NK-92 (cell line): ENCODE results near the gene EFCAB12.
"Not testable (repeated sequence)": the region's sequence is repeated elsewhere in the genome, so short reads cannot be mapped to it uniquely, and the experiment has no call there.

Experiments
- DNase-seq: peaks from one replicate; lab custom pipeline; 2025; ENCODE audit not compliant: unreplicated experiment; lab: John Stamatoyannopoulos, UW

The EFCAB12 gene

GRCh38 chr3:129371041-129371826, 57.2 kb downstream of the EFCAB12 start:
- DNase-seq: no peak

DNA sequence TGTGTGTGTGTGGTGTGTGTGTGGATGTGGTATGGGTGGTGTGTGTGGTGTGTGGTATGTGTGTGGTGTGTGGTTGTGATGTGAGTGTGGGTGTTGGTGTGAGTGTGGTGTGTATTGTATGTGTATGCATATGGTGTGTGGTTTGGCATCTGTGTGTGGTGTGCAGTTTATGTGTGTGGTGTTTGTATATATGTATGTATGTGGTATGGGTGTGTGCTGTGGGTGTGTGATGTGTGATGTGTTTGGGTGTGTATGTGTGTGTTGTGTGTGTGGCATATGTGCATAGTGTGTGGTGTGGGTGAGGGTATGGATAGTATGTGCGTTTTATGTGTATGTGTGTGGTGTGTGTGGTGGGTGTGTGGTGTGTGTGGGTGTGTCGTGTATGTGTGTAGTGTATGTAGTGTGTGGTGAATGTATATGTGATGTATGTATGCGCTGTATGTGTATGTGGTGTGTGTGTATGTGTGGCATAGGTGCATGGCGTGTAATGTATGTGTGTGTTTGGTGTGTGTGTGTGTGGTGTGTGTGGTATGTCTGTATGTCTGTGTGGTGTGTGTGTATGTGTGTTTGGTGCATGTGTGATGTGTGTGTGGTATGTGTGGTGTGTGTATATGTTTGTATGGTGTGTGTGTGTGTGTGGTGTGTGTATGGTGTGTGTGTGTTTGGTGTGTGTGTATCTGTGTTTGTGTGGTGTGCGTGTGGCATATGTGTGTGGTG, 58.0 kb downstream of the EFCAB12 start:
- no peak for DNase-seq

DNA sequence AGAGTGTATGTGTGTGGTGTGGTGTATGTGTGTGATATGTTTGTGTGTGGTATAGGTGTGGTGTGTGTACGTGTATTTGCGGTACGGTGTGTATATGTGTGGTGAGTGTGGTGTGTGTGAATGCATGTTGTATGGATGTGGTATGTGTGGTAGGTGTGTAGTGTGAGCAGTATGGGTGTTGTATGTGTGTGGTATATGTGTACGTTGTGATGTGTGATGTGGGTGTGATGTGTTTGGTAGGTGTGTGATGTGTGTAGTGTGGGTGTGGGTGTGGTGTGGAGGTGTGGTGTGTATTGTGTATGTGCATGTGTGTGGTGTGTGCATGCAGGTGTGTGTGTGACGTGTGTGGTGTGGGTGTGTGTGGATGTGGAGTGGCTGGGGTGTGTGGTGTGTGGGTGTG, 58.7 kb downstream of the EFCAB12 start:
- no peak for DNase-seq

DNA sequence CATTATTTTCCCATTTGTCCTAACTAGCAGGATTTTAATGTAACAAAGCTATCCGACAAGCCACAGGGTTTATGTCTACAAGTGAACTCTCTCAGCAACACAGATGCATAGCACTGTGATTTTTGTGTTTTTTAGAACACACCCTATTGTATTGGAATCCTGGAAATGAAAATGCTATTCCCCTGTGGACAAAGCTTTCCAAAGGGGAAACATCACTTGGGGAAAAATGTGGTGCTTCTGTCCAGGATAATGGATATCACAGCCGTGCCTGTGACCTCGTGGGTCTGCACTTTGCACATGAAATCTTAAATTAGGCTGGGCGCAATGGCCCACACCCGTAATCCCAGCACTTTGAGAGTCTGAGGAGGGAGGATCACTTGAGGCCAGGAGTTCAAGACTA, 60.6 kb downstream of the EFCAB12 start:
- no peak for DNase-seq

GRCh38 chr3:129366312-129366831, 62.1 kb downstream of the EFCAB12 start:
- DNase-seq: no peak

DNA sequence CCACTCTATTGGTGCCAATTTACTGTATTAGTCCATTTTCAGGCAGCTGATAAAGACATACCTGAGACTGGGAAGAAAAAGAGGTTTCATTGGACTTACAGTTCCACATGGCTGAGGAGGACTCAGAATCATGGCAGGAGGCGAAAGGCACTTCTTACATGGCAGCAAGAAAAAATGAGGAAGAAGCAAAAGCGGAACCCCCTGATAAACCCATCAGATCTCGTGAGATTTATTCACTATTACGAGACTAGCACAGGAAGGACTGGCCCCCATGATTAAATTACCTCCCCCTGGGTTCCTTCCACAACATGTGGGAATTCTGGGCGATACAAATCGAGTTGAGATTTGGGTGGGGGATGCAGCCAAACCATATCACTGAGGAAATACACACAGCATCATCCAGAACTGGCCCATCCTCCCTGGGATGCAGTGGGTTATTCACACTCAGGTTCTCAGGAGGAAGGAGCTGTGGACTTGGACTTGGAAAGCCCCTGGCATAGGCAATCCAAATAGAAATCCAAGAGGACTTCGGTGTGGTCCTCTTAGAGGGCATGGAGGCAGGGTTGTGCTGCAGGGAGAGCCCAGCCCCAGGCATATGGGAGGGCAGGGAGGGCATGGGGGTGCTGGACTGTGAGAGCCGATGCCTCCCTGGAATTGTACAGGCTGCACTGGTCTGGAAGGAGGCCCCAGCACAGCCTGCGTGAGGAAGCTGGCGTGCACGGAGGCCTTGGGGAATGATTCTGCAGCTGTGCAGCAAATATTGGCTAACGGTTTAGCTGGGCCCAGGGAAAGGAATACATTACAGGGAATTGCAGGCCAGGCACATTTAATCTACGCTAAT, 62.9 kb downstream of the EFCAB12 start:
- DNase-seq: no peak

DNA sequence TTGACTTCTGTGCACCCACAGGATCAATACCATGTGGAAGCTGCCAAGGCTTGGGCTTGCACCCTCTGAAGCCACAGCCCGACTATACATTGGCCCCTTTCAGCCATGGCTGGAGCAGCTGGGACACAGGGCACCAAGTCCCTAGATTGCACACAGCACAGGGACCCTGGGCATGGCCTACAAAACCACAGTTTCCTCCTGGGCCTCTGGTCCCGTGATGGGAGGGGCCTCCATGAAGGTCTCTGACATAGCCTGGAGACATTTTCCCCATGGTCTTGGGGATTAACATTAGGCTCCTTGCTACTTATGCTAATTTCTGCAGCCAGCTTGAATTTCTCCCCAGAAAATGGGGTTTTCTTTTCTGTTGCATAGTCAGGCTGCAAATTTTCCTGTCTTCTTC, 63.6 kb downstream of the EFCAB12 start:
- DNase-seq: not testable (repeated sequence)

DNA sequence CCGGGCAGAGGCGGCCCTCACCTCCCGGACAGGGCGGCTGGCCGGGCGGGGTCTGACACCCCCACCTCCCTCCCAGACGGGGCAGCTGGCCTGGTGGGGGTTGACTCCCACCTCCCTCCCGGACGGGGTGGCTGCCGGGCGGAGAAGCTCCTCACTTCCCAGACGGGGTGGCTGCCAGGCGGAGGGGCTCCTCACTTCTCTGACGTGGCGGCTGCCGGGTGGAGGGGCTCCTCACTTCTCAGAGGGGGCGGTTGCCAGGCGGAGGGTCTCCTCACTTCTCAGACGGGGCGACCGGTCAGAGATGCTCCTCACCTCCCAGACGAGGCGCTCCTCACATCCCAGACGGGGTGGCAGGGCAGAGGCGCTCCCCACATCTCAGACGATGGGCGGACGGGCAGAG, 65.1 kb downstream of the EFCAB12 start:
- not testable (repeated sequence) for DNase-seq

- DNase-seq: no peak
Observed at GRCh38 chr3:129360705-129361460, 67.6 kb downstream of the EFCAB12 start.

GRCh38 chr3:129360171-129360611, 68.2 kb downstream of the EFCAB12 start:
- no peak for DNase-seq

GRCh38 chr3:129358772-129359371, 69.6 kb downstream of the EFCAB12 start:
- DNase-seq: no peak

DNA sequence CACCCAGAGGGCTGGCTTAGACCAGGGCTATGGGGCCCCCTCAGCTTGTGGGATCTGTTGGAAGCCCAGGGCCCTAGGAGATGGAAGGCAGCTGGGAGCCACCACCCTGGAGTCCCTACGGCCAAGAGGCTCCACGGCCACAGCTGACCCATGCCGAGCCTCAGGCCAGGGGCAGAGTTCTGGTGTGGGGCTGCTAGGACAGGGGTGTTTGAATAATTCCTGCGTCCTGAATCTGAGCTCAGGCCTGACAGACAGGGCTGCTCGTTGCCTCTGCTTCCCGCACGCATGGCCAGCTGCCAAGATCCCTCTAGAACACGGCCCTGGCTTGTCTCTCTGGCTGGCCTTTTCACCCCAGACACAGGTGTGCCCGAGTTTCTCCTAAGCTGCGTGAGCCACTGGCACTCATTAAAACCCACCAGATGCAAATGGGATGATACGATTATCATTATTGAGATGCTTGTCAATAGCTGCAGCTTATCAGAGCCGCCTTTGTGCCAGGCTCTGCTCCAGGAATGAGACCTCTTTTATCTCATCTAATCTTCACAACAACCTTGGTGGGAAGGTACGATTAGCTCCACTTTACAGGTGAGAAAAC, 70.2 kb downstream of the EFCAB12 start:
- no peak for DNase-seq

DNA sequence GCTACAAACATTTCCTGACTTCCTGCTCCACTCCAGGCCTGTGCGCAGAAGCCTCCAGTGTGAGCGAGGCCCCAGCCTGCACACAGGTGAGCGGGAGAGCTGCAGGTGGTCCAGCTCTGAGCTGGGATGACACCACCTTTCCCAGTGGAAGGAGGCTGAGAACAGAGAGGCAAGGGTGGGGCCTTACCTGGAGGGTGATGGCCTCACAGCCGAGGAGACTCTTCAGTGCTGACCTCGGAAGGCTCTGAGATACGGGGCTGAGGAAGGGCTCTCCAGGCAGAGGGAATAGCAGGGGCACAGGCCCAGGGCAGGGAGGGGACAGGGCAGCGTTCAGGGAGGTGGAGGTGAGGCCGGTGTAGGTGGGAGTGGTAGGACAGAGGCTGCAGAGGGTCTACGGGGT, 70.8 kb downstream of the EFCAB12 start:
- DNase-seq: no peak

- no peak for DNase-seq
Observed at GRCh38 chr3:129356756-129357425, 71.5 kb downstream of the EFCAB12 start.

DNA sequence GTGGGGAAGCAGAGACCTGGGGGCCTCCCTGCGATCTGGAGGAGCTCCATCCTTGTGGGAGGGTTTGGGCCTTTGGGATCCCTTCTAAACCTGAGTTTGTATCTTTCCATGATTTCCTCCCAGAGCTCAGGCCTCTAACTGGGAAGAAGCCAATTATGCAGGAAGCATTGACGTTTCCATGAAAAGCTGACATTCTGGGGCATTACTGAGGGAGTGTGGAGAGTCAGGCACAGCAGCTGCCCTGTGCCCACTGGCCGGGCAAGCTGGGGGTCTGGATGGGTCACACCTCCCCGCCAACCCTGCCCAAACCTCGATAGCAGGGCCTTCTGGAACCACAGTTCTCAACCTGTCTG, 74.9 kb downstream of the EFCAB12 start:
- no peak for DNase-seq

DNA sequence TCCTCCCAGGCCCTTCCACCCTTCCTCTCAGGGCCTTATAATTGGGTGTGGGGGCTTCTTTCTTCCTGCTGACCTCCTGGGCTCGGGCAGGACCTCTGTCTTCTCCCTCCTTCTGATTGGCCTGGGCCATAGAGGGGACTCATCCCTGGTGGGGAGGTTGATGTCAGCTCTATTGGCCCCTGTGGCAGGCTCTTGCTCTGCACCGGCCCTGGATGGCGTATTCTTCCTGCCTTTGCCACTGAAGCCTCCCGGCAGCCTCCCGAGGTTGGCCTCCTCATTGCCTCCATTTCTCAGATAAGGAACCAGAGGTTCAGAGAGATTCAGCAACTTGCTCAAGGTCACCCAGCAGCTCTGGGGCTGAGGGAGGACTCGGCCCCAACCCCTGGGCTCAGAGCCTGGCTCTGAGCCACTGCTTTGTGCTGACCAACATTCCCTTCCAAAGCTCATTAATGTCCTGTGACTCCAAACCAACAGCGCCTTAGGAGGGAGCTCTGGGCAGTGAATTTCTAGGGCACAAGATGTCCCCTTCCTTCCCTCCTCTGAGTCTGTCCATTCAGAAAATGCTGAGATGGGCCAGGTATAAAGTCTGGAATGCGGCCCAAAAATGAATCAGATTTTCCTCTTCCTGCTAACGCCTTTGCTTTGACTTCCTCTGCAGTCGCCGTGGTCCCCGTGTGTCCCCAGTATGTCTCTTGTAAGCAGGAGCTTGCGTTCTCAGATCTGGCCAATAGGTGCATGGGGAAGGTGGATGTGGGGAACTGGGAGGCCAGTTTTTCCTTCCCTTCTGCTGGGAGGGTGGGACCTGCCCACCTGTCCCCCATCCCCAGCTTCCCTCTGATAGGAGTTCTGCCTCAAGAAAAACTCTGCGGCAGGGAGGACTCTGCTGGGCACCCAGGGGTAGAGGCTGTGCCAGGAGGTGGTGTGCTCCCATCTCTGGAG, 75.5 kb downstream of the EFCAB12 start:
- no peak for DNase-seq

DNA sequence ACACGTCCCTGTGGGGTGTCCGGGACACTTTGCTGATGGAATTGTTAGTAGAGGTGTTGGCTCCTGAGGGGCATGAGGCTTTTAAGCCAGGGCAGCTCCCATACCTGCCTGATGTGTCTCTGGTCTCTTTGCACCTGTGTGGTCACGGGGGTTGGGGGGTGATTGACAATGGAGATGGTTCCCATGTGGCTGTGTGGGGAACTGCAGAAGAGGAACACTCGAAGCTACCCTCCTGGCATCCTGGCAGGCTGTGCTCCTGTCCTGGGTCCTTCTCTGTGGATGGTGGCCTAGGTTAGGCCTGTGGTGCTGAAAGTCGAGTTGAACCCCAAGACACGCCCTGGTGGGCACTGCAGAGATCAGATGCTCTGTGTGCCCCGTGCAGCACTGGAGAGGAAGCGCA, 76.4 kb downstream of the EFCAB12 start:
- DNase-seq: no peak
